WTC11 (cell line): Measurements from ENCODE around the gene SLC26A11. TPM values are rescaled to one million over a fixed set of nuclear protein-coding genes. Genes with fewer than 3 reads are reported as not detected.

Experiments
- ATAC-seq: fragments of 200-7000 bp; cut with Tn5 transposase; 2 replicates; pipeline ENCODE4 v1.10.0; 2021; ENCODE audit warnings: mild to moderate bottlenecking, moderate library complexity
- CTCF ChIA-PET: fragments of 300-600 bp; sonication (Branson Sonifier 250); formaldehyde crosslinking; loops from one replicate; lab custom pipeline; 2021; ENCODE audit warnings: antibody characterized with exemption; lab: Charles Lee
- POLR2A ChIA-PET: fragments of 350-600 bp; sonication (Branson Sonifier 250); formaldehyde crosslinking; loops from one replicate; lab custom pipeline; 2021; ENCODE audit warnings: antibody characterized with exemption; lab: Charles Lee
- DNase-seq: peaks from one replicate; pipeline ENCODE4 v3.0.0; 2021; ENCODE audit warnings: low spot score
- H3K27ac Mint-ChIP-seq: 2 replicates; pipeline ENCODE4 v1.8.0; 2021; ENCODE audit warnings: mixed read lengths
- H3K27me3 Mint-ChIP-seq: 2 replicates; pipeline ENCODE4 v1.8.0; 2021; ENCODE audit warnings: low read depth, mild to moderate bottlenecking, moderate library complexity, mixed read lengths
- H3K36me3 Mint-ChIP-seq: 2 replicates; pipeline ENCODE4 v1.8.0; 2021; ENCODE audit warnings: mixed read lengths
- H3K4me1 Mint-ChIP-seq: 2 replicates; pipeline ENCODE4 v1.8.0; 2022; ENCODE audit warnings: mixed read lengths
- H3K4me3 Mint-ChIP-seq: 2 replicates; pipeline ENCODE4 v1.8.0; 2021; ENCODE audit warnings: mild to moderate bottlenecking, moderate library complexity, mixed read lengths
- H3K9me3 Mint-ChIP-seq: 2 replicates; pipeline ENCODE4 v1.8.0; 2021; ENCODE audit warnings: mixed read lengths
- AFF4 ChIP-seq: sonication (generic); formaldehyde crosslinking; IDR thresholded peaks from 2 replicates; pipeline ENCODE4 v1.8.1; 2023; ENCODE audit warnings: mild to moderate bottlenecking, missing genetic modification reagents, borderline replicate concordance
- GABPB1 ChIP-seq: sonication (generic); formaldehyde crosslinking; IDR thresholded peaks from 2 replicates; pipeline ENCODE4 v1.8.1; 2023; ENCODE audit warnings: mild to moderate bottlenecking, missing genetic modification reagents
- GRHL2 ChIP-seq: fragments of 250-450 bp; sonication (Bioruptor Pico); IDR thresholded peaks from 2 replicates; pipeline ENCODE4 v1.8.0; 2022; ENCODE audit warnings: mild to moderate bottlenecking, moderate library complexity; ENCODE audit not compliant: insufficient replicate concordance, severe bottlenecking
- IRF1 ChIP-seq: sonication (generic); formaldehyde crosslinking; IDR thresholded peaks from 2 replicates; pipeline ENCODE4 v1.8.0; 2023; ENCODE audit warnings: missing genetic modification reagents
- MLX ChIP-seq: sonication (generic); formaldehyde crosslinking; IDR thresholded peaks from 2 replicates; pipeline ENCODE4 v1.8.1; 2023; ENCODE audit warnings: mild to moderate bottlenecking, missing genetic modification reagents, moderate library complexity
- MYBL2 ChIP-seq: sonication (generic); formaldehyde crosslinking; IDR thresholded peaks from 2 replicates; pipeline ENCODE4 v1.8.1; 2023; ENCODE audit warnings: mild to moderate bottlenecking, moderate library complexity, missing genetic modification reagents
- NFATC4 ChIP-seq: fragments of 250-450 bp; sonication (Bioruptor Pico); IDR thresholded peaks from 2 replicates; pipeline ENCODE4 v1.9.0; 2021; ENCODE audit warnings: mild to moderate bottlenecking
- PREB ChIP-seq: sonication (generic); formaldehyde crosslinking; IDR thresholded peaks from 2 replicates; pipeline ENCODE4 v1.8.1; 2022; ENCODE audit warnings: mild to moderate bottlenecking, missing genetic modification reagents, moderate library complexity, borderline replicate concordance
- STAT6 ChIP-seq: sonication (generic); formaldehyde crosslinking; conservative IDR thresholded peaks from 2 replicates; pipeline ENCODE4 v1.8.1; 2023; ENCODE audit warnings: mild to moderate bottlenecking, low read depth, missing genetic modification reagents, moderate library complexity
- ZBTB21 ChIP-seq: sonication (generic); formaldehyde crosslinking; IDR thresholded peaks from 2 replicates; pipeline ENCODE4 v1.8.1; 2023; ENCODE audit warnings: mild to moderate bottlenecking, missing genetic modification reagents, borderline replicate concordance
- ZBTB43 ChIP-seq: sonication (generic); formaldehyde crosslinking; IDR thresholded peaks from 2 replicates; pipeline ENCODE4 v1.8.1; 2023; ENCODE audit warnings: mild to moderate bottlenecking, missing genetic modification reagents
- ZNF121 ChIP-seq: sonication (generic); formaldehyde crosslinking; IDR thresholded peaks from 2 replicates; pipeline ENCODE4 v1.8.0; 2023; ENCODE audit warnings: missing genetic modification reagents
- ZNF138 ChIP-seq: sonication (generic); formaldehyde crosslinking; conservative IDR thresholded peaks from 2 replicates; pipeline ENCODE4 v1.8.1; 2022; ENCODE audit warnings: mild to moderate bottlenecking, moderate library complexity, missing genetic modification reagents
- ZNF263 ChIP-seq: sonication (generic); formaldehyde crosslinking; IDR thresholded peaks from 2 replicates; pipeline ENCODE4 v1.8.1; 2022; ENCODE audit warnings: low read depth, mild to moderate bottlenecking, moderate library complexity, missing genetic modification reagents
- total RNA-seq: library from RNA; stranded (reverse); gene quantifications from 3 replicates; pipeline ENCODE4 v1.2.3, GENCODE V29; 2021

The SLC26A11 gene
- total RNA-seq, 1 experiment from 2014 or later: 26.4 TPM

- DNase-seq (no peak), ATAC-seq (no peak)
- Mint-ChIP-seq H3K4me1 (no peaks in the 10 kb centered on the region), H3K27ac (no peak overlapping the region), H3K4me3 (no peak overlapping the region), H3K27me3 (no peaks in the 10 kb centered on the region), H3K36me3 (peaks cover 68% of the 10 kb centered on the region), H3K9me3 (peaks cover 8% of the 10 kb centered on the region)
- CTCF ChIA-PET: interaction anchor here (1.0 to 1.6 kb wide), 3 partner anchors 11 to 66 kb away, joined by 3 to 4 read pairs (median 3); no protein-coding TSS in a partner anchor
- TF ChIP-seq MLX (CRISPR knock-in tag): no peak
- no peak for TF ChIP-seq MYBL2 (CRISPR knock-in tag)
- TF ChIP-seq ZNF263 (CRISPR knock-in tag): no peak
- POLR2A ChIA-PET: no interaction called here
Measured at GRCh38 chr17:80295559-80295958, 75.3 kb downstream of the SLC26A11 start.

- Mint-ChIP-seq H3K27ac (no peak overlapping the region), H3K27me3 (no peaks in the 10 kb centered on the region), H3K4me1 (no peaks in the 10 kb centered on the region), H3K4me3 (no peak overlapping the region), H3K36me3 (peaks cover 72% of the 10 kb centered on the region), H3K9me3 (peaks cover 14% of the 10 kb centered on the region)
- TF ChIP-seq PREB (no peak), ZNF121 (CRISPR knock-in tag) (no peak), ZBTB43 (CRISPR knock-in tag) (no peak), ZNF138 (no peak), ZBTB21 (CRISPR knock-in tag) (no peak), GABPB1 (CRISPR knock-in tag) (no peak)
- ATAC-seq (no peak), DNase-seq (no peak)
- POLR2A ChIA-PET: no interaction called here
- CTCF ChIA-PET: interaction anchor here (1.0 to 1.6 kb wide), 2 partner anchors 18 to 65 kb away, joined by 3 to 4 read pairs; no protein-coding TSS in a partner anchor
Measured at GRCh38 chr17:80296221-80296620, 76.0 kb downstream of the SLC26A11 start.

- Mint-ChIP-seq H3K4me1 (no peaks in the 10 kb centered on the region), H3K27ac (no peak overlapping the region), H3K27me3 (no peaks in the 10 kb centered on the region), H3K36me3 (peaks cover 79% of the 10 kb centered on the region), H3K9me3 (peaks cover 30% of the 10 kb centered on the region), H3K4me3 (no peak overlapping the region)
- DNase-seq: no peak
- ChIA-PET POLR2A (no interaction called here), CTCF (no interaction called here)
- no peak for ATAC-seq
- TF ChIP-seq STAT6: no peak
- no peak for TF ChIP-seq PREB
- no peak for TF ChIP-seq AFF4
- no peak for TF ChIP-seq IRF1 (CRISPR knock-in tag)
- no peak for TF ChIP-seq NFATC4
- no peak for TF ChIP-seq GRHL2 (CRISPR knock-in tag)
Measured at GRCh38 chr17:80297996-80298560, 77.9 kb downstream of the SLC26A11 start.
